Hypothalamus (tissue), 51 donors: ENCODE measurements around the gene SYT2.
"Not testable (repeated sequence)": the region's sequence is repeated elsewhere in the genome, so short reads cannot be mapped to it uniquely, and the experiment has no call there.

Experiments
- DNase-seq, 51 donors: peaks; one replicate each; lab custom pipeline; 2025; lab: John Stamatoyannopoulos, UW

SYT2 gene

GRCh38 chr1:202553560-202554038, 156.7 kb downstream of the SYT2 start:
- no peak for DNase-seq

DNA sequence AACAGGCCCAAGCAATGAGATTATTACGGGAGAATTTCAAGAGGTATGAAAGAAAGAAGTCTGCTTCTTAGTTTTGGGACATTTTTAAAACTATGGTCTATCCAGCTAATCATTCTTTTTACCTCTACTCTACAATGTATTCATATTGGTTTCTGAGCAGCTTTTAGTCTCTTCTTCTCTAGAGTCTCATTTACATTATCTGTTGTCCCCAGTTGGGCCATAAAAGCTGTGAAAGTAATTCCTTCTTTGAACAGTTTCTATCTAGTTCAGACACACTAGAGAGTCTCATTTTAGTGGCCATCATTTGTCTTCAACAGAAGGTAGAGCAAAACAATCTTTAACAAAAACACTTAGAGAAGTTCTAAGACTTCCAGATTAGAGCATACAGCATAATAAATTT, 157.2 kb downstream of the SYT2 start:
- not testable (repeated sequence) for DNase-seq

DNA sequence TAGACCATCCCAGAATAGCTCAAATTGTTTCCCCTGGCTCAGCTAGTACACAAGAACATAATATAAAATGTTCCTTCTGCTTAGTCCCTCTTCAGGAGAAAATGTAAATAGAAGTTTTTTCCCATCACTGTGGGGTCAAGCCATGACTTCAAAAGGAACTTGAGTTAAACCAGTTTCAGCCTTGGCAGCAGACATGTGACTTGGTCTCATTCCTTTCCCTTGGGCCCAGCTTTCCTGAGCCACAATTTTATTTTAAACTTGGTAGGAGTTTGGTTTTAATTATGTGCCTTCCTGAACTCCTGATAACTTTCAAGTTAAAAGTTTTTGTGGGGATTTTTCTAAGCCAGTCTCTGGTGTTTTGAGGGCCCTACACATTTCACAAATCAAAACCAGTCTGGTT, 157.6 kb downstream of the SYT2 start:
- DNase-seq = not testable (repeated sequence)

DNA sequence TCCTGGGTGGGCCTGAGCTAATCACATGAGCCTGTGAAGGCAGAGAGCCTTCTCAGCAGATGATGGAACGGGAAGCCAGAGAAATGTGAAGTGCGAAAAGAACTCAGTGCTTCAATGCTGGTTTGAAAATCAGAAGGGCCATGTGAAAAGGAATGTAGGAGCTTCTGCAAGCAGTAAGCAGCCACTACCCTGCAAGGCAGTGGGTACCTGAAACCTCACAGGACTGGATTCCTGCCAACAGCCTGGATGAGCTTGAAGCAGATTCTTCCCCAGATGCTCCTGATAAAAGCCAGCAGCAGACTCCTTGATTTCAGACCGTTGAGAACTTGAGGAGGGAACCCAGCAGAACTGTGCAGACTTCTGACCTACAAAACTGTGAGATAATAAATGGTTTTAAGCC, 158.6 kb downstream of the SYT2 start:
- peak in 1 of 51 donors; percentile 5 for DNase-seq

DNA sequence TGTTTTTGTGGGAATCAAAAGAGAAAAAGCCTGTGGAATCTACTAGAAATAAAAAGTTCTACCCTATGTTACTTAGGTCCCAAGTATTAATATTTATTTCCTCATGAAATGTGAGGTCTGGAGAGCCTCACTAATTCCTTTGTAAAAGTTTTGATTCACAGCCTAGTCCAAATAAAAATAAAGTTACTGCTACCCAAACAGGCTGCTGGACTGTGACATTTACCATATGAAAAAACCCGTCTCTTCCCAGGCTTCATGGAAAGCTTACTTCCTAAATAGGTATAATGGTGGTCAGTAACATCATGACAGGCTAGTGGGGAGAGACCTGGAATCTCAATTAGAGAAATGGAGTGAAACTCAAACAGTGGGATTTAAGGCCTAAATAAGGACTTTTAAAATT, 160.2 kb downstream of the SYT2 start:
- DNase-seq = not testable (repeated sequence)

GRCh38 chr1:202547215-202547614, 163.0 kb downstream of the SYT2 start:
- no peak for DNase-seq

DNA sequence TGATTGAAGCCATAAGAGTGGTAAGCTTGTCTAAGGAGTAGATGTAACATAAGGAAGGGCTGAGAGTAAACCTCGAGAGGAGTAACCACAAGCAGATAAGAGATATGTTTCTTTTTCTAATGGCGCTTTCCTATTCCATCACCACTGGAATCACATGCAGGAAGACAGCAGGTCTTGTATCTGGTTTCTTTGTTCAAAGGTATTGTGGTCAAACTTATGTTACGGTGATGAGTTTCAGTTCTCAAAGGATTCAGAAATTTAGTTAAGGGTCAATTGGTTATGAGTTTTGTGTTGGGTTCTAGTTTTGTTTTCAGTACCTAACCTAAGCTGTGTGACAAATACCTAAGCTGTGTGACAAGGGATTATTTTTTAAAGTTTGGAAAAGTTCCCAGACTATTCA, 163.5 kb downstream of the SYT2 start:
- DNase-seq = not testable (repeated sequence)

DNA sequence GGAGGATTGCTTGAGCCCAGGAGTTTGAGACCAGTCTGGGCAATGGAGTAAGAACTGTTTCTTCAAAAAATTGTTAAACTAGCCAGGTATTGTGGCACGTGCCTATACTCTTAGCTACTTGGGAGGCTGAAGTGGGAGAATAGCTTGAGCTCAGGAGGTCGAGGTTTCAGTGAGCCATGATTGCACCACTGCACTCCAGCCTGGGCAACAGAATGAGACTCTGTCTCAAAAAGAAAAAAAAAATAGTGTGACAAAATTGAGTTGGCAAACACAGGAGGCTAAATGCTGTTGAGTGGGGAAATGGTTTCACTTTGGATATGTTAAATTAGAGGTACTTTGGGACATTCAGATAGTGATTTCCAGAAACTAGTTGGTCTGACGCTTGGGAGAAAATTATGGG, 163.9 kb downstream of the SYT2 start:
- DNase-seq = not testable (repeated sequence)

GRCh38 chr1:202545647-202546303, 164.5 kb downstream of the SYT2 start:
- DNase-seq = not testable (repeated sequence)

DNA sequence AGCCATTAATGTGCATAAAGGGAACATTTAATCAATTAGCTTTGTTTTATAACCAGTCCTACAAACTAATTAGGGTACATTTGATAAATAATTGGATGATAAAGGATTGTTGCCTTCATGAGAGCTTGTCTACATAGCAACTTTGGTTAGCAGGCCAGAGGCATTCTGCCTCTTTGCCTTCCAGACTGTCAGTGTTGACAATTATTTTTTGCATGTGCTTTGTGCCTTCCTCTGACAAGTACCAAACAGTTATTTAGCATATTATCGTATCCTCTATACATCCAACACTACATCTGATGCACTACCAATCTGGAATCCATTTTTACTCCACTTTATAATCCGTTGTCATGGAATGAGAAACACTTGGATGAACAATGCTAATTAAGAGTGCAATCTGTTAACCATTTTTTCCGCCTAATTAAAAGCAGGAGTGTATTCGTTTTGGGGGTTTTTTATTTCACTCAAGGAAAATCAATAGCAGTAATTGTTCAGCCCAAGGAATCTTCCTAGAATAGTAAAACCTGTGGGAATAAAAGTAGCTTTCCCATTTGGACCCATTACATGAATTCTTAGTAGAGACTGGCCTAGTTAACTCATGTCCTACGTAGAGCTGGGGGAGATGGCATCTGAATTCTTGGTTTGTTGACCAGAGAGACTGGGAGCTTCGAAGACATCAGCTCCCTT, 165.3 kb downstream of the SYT2 start:
- DNase-seq = not testable (repeated sequence)

- DNase-seq = not testable (repeated sequence)
These were observed 166.7 kb downstream of the SYT2 start for GRCh38 chr1:202543537-202543936.

- not testable (repeated sequence) for DNase-seq
These were observed 167.8 kb downstream of the SYT2 start for GRCh38 chr1:202542415-202542814.

GRCh38 chr1:202540858-202541257, 169.4 kb downstream of the SYT2 start:
- DNase-seq = not testable (repeated sequence)
